Breast epithelium (tissue), 4 donors: ENCODE results near the gene CARS1. TPM values are rescaled to one million over a fixed set of nuclear protein-coding genes. Genes with fewer than 3 reads are reported as not detected.

Experiments
- DNase-seq, 2 donors: peaks; one replicate each; pipeline ENCODE4 v3.0.0-alpha.2; 2019; ENCODE audit warnings: low spot score in 2 of 2
- H3K27ac ChIP-seq, 2 donors: fragments of 200-600 bp; sonication (generic) in 1 of 2; one replicate each; pipeline ENCODE4 v1.5.1; 2016 to 2019; ENCODE audit warnings: mild to moderate bottlenecking in 1 of 2
- H3K27me3 ChIP-seq, 2 donors: fragments of 200-600 bp; sonication (generic) in 1 of 2; one replicate each; pipeline versions ENCODE4 v1.5.1 to v1.6.0; 2017 to 2019; ENCODE audit warnings: control low read depth in 1 of 2, mild to moderate bottlenecking in 1 of 2
- H3K36me3 ChIP-seq: fragments of 200-600 bp; one replicate; pipeline ENCODE4 v1.5.1; 2019
- H3K4me1 ChIP-seq, 2 donors: fragments of 200-600 bp; sonication (generic); one replicate each; pipeline ENCODE4 v1.5.1; 2016 to 2019; ENCODE audit warnings: control low read depth in 1 of 2
- H3K4me3 ChIP-seq, 3 donors: fragments of 200-600 bp; sonication (generic); 1 replicate in 2 of 3; 2 replicates in 1 of 3; pipeline ENCODE4 v1.5.1; 2016 to 2019; ENCODE audit warnings: mild to moderate bottlenecking in 3 of 3, moderate library complexity in 2 of 3
- H3K9me3 ChIP-seq, 2 donors: fragments of 200-600 bp; sonication (generic) in 1 of 2; one replicate each; pipeline ENCODE4 v1.5.1; 2016 to 2019; ENCODE audit warnings: control low read depth in 1 of 2
- POLR2A ChIP-seq: fragments of 450-650 bp; IDR thresholded peaks from one replicate; pipeline ENCODE4 v1.6.1; 2016; ENCODE audit warnings: antibody characterized with exemption, mild to moderate bottlenecking, moderate library complexity
- POLR2AphosphoS5 ChIP-seq, 3 donors: sonication (generic); formaldehyde crosslinking; IDR thresholded peaks; one replicate each; pipeline ENCODE4 v1.6.1; 2017; ENCODE audit warnings: antibody characterized with exemption in 3 of 3
- intact Hi-C: fragments of 100-400 bp; cut with DNase I; formaldehyde crosslinking; loops from one replicate; pipeline ENCODE4 v1.15.1; 2023; ENCODE audit warnings: low total_unique reads
- total RNA-seq, 3 donors: library from RNA; depleted of rRNA; stranded (reverse); fragments of >200 nt; gene quantifications; one replicate each; pipeline ENCODE4 v1.1.0, GENCODE V29; 2016
- TF ChIP-seq, protein P1 (sequence below), 3 donors: fragments of 450-650 bp; IDR thresholded peaks; one replicate each; pipeline ENCODE4 v1.5.1; 2016 to 2017; ENCODE audit warnings: antibody characterized with exemption in 3 of 3, mild to moderate bottlenecking in 3 of 3, moderate library complexity in 3 of 3

Gene CARS1
- total RNA-seq, 3 donors from 2014 or later = 30.1 to 42.6 (median 40.7) TPM

DNA sequence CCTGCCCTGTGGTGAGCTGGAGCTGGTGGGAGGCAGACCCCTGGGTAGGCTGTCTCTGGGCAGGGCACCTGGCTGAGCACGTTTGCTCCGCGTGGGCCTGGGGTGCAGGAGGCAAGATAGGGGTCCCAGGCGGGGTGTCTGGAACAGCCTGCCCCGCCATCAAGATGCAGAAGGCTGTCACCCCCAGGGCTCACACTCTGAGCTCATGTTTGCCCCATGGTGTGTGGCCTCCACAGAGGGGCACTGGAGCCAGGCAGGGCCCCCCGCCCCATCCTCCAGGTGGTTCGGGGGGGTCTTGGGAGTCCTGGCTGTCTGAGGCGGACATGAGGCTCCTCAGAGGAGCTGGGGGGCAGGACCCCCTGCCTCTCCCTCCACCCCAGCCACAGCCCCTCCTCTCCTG is 28.9 kb upstream of the CARS1 start:
- no peak for DNase-seq
- H3K36me3 ChIP-seq = no peaks in the 10 kb centered on the region
- TF ChIP-seq POLR2AphosphoS5 (IDR thresholded peaks at IDR 0.05) (no peak), POLR2A (no peak)
- TF ChIP-seq, protein P1, sequence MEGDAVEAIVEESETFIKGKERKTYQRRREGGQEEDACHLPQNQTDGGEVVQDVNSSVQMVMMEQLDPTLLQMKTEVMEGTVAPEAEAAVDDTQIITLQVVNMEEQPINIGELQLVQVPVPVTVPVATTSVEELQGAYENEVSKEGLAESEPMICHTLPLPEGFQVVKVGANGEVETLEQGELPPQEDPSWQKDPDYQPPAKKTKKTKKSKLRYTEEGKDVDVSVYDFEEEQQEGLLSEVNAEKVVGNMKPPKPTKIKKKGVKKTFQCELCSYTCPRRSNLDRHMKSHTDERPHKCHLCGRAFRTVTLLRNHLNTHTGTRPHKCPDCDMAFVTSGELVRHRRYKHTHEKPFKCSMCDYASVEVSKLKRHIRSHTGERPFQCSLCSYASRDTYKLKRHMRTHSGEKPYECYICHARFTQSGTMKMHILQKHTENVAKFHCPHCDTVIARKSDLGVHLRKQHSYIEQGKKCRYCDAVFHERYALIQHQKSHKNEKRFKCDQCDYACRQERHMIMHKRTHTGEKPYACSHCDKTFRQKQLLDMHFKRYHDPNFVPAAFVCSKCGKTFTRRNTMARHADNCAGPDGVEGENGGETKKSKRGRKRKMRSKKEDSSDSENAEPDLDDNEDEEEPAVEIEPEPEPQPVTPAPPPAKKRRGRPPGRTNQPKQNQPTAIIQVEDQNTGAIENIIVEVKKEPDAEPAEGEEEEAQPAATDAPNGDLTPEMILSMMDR (IDR thresholded peaks at IDR 0.05) = no peak

DNA sequence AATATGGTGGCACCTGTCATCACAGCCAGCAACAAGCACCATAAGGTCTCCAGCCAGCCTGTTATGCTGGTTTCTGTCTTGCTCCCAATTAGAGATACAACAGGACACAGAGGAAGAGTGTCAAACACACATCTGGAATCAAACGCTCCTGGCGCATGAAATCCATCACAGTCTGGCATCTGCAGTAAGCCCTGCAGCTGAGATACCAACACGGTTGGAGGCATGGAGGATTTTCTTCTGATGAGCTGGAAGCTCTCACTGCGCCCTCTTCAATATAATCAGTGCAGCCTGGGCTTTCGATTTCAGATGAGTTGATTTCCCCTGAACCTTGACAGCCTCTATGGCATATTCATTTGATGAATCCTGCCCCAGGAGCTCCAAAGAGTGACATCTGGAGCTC is 27.8 kb upstream of the CARS1 start:
- TF ChIP-seq POLR2A (no peak), POLR2AphosphoS5 (IDR thresholded peaks at IDR 0.05) (no peak)
- TF ChIP-seq, protein P1 (IDR thresholded peaks at IDR 0.05) = no peak
- no peak for DNase-seq
- intact Hi-C loops = no loop called here
- Histone ChIP-seq H3K4me1 (no peaks in the 10 kb centered on the region), H3K4me3 (no peak overlapping the region), H3K9me3 (no peaks in the 10 kb centered on the region), H3K27ac (no peak overlapping the region), H3K27me3 (no peaks in the 10 kb centered on the region), H3K36me3 (no peaks in the 10 kb centered on the region)

More for the DNA sequence above, 28.9 kb upstream of the CARS1 start:
- no peak overlapping the region for H3K27ac ChIP-seq
- H3K4me3 ChIP-seq = no peak overlapping the region
- intact Hi-C loops = no loop called here
- H3K27me3 ChIP-seq = no peaks in the 10 kb centered on the region
- H3K9me3 ChIP-seq = no peaks in the 10 kb centered on the region
- H3K4me1 ChIP-seq = no peaks in the 10 kb centered on the region

- Histone ChIP-seq H3K9me3 (no peaks in the 10 kb centered on the region), H3K4me1 (no peaks in the 10 kb centered on the region), H3K4me3 (no peak overlapping the region), H3K36me3 (no peaks in the 10 kb centered on the region), H3K27ac (no peak overlapping the region), H3K27me3 (no peaks in the 10 kb centered on the region)
- no peak for TF ChIP-seq POLR2A
- TF ChIP-seq POLR2AphosphoS5 (IDR thresholded peaks at IDR 0.05) = no peak
- TF ChIP-seq, protein P1 (IDR thresholded peaks at IDR 0.05) = no peak
- intact Hi-C loops = no loop called here
- no peak for DNase-seq
Measured at GRCh38 chr11:3083321-3083720, 26.1 kb upstream of the CARS1 start.

DNA sequence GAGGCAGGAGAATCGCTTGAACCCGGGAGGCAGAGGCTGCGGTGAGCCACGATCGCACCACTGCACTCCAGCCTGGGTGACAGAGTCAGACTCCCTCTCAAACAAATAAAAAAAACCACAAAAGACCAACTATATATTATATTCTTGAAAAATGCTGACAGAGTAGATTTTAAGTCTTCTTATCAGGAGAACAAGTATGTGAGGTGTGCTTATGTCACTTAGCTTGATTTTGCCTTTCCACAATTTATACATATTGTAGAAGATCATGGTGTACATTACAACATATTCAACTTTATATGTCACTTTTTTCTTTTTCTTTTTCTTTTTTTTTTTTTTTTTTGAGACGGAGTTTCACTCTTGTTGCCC is 24.1 kb upstream of the CARS1 start:
- Histone ChIP-seq H3K4me3 (no peak overlapping the region), H3K27ac (no peak overlapping the region), H3K27me3 (no peaks in the 10 kb centered on the region), H3K36me3 (no peaks in the 10 kb centered on the region), H3K9me3 (no peaks in the 10 kb centered on the region), H3K4me1 (no peaks in the 10 kb centered on the region)
- TF ChIP-seq, protein P1 (IDR thresholded peaks at IDR 0.05) = no peak
- TF ChIP-seq POLR2AphosphoS5 (IDR thresholded peaks at IDR 0.05) = no peak
- TF ChIP-seq POLR2A = no peak
- intact Hi-C loops = no loop called here
- no peak for DNase-seq

- no peak for DNase-seq
- TF ChIP-seq, protein P1 (IDR thresholded peaks at IDR 0.05) = no peak
- TF ChIP-seq POLR2AphosphoS5 (IDR thresholded peaks at IDR 0.05) = no peak
- TF ChIP-seq POLR2A = no peak
- intact Hi-C loops = no loop called here
- Histone ChIP-seq H3K36me3 (no peaks in the 10 kb centered on the region), H3K4me1 (no peaks in the 10 kb centered on the region), H3K27ac (no peak overlapping the region), H3K9me3 (no peaks in the 10 kb centered on the region), H3K4me3 (no peak overlapping the region), H3K27me3 (no peaks in the 10 kb centered on the region)
Measured at GRCh38 chr11:3080733-3081385, 23.6 kb upstream of the CARS1 start.
